Astrocyte of the cerebellum (primary cell): ENCODE results near the gene KIF9.
"Not testable (repeated sequence)": the region's sequence is repeated elsewhere in the genome, so short reads cannot be mapped to it uniquely, and the experiment has no call there.

Experiments
- DNase-seq: peaks from one replicate; pipeline ENCODE4 v3.0.0-alpha.2; 2011; ENCODE audit warnings: low read depth
- H3K4me3 ChIP-seq: 2 replicates; pipeline ENCODE4 v1.5.1; 2011; ENCODE audit warnings: mild to moderate bottlenecking, low read depth, low read length, moderate library complexity
- in situ Hi-C: cut with HindIII; loops from 2 replicates; pipeline ENCODE4 v1.10.0; 2017; ENCODE audit warnings: low sequenced_read_pairs
- TF ChIP-seq, protein P1 (sequence below): IDR thresholded peaks from 2 replicates; pipeline ENCODE4 v1.5.1; 2012; ENCODE audit warnings: low read length, low read depth, moderate library complexity, mild to moderate bottlenecking; ENCODE audit errors: missing control alignments

KIF9 gene

DNA sequence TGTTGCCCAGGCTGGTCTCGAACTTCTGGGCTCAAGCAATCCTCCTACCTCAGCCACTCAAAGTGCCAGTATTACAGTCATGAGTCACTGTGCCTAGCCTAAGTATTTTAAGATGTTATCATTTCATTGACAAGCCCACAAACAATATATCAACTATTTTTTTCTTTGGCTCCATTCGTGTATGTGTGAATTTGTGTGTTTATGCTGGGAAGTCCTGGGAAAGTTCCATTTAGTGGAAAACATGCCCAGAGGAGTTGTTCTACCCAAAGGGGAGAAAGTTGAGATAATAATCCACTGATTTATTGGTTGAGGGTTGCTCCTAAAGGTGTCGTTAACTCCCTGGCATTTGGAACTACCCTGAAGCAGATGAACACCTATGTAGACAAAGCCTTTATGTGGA lies 58.8 kb downstream of the KIF9 start:
- TF ChIP-seq, protein P1, sequence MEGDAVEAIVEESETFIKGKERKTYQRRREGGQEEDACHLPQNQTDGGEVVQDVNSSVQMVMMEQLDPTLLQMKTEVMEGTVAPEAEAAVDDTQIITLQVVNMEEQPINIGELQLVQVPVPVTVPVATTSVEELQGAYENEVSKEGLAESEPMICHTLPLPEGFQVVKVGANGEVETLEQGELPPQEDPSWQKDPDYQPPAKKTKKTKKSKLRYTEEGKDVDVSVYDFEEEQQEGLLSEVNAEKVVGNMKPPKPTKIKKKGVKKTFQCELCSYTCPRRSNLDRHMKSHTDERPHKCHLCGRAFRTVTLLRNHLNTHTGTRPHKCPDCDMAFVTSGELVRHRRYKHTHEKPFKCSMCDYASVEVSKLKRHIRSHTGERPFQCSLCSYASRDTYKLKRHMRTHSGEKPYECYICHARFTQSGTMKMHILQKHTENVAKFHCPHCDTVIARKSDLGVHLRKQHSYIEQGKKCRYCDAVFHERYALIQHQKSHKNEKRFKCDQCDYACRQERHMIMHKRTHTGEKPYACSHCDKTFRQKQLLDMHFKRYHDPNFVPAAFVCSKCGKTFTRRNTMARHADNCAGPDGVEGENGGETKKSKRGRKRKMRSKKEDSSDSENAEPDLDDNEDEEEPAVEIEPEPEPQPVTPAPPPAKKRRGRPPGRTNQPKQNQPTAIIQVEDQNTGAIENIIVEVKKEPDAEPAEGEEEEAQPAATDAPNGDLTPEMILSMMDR: no peak
- in situ Hi-C loops: no loop called here
- DNase-seq: no peak
- no peak overlapping the region for H3K4me3 ChIP-seq

GRCh38 chr3:47221798-47222197 lies 60.8 kb downstream of the KIF9 start:
- no peak for DNase-seq
- TF ChIP-seq, protein P1: no peak
- in situ Hi-C loops: no loop called here
- no peak overlapping the region for H3K4me3 ChIP-seq

DNA sequence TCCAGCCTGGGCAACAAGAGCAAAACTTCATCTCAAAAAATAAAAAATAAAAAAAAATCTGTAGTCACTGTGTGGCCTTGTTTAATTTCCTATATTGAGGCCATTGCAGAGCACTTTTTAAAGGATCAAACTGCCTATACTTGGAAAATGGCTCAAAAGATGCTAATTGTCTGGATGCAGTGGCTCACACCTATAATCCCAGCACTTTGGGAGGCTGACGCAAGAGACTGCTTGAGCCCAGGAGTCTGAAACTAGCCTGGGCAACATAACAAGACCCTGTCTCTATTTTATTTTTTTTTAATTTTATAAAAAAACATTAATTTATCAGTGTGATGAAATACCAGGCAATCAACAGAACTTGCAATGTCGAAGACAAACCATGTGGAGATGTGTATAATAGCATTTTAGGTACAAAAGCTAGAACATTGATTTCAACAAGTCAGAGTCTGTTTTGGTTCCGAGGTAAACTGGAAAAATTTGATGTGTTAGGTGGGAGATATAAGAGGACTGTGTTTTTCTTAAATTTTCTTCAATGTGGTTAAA lies 71.7 kb downstream of the KIF9 start:
- H3K4me3 ChIP-seq: no peak overlapping the region
- in situ Hi-C loops: no loop called here
- no peak for DNase-seq
- TF ChIP-seq, protein P1: no peak

DNA sequence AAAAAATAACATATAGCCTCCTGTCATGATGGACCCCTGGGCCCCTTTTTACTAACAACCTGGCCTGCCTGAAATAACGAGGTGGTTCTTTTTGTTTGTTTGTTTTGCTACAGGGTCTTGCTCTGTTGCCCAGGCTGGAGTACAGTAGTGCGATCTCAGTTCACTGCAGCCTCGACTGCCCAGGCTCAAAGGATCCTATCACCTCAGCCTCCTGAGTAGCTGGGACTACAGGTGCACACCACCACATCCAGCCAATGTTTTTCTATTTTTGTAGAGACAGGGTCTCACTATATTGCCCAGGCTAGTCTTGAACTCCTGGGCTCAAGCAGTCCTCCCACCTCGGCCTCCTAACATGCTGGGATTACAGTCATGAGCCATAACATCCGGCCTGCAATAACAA lies 76.6 kb downstream of the KIF9 start:
- in situ Hi-C loops, DNase-seq, H3K4me3 ChIP-seq: not testable (repeated sequence)

- in situ Hi-C loops: no loop called here
- no peak overlapping the region for H3K4me3 ChIP-seq
These were observed 77.7 kb downstream of the KIF9 start for GRCh38 chr3:47204875-47205274.

DNA sequence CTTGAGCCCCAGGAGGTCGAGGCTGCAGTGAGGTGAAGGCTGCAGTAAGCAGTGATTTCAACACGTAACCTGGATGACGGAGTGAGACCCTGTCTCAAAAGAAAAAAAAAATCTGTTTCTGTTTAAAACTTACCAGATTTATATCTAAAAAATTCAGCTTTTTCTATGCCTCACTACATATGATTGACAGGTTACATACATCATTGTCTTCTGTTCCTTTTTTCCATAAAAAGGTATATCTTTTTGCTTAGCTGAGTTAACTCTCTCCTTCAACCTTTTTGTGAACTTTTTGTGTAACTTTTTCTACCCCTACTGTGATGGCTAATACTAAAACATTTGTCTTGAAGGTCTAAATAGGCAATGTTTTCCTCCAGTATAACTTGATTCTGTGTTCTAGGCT lies 80.1 kb downstream of the KIF9 start:
- H3K4me3 ChIP-seq: no peak overlapping the region
- DNase-seq: no peak
- in situ Hi-C loops: no loop called here
- TF ChIP-seq, protein P1: no peak

More at GRCh38 chr3:47204875-47205274, 77.7 kb downstream of the KIF9 start:
- TF ChIP-seq, protein P1: no peak
- no peak for DNase-seq

GRCh38 chr3:47197287-47197686 lies 85.3 kb downstream of the KIF9 start:
- TF ChIP-seq, protein P1: no peak
- no peak overlapping the region for H3K4me3 ChIP-seq
- in situ Hi-C loops: no loop called here
- no peak for DNase-seq
